ENCODE results near the gene WNK3.

GRCh38 chrX:54223581-54223980 is 134.3 kb downstream of the WNK3 start:
- TF ChIP-seq EZH2 (optimal IDR thresholded peaks at IDR 0.05; ENCODE audit: low read depth, low read length), result no peak
- TF ChIP-seq, protein P1, sequence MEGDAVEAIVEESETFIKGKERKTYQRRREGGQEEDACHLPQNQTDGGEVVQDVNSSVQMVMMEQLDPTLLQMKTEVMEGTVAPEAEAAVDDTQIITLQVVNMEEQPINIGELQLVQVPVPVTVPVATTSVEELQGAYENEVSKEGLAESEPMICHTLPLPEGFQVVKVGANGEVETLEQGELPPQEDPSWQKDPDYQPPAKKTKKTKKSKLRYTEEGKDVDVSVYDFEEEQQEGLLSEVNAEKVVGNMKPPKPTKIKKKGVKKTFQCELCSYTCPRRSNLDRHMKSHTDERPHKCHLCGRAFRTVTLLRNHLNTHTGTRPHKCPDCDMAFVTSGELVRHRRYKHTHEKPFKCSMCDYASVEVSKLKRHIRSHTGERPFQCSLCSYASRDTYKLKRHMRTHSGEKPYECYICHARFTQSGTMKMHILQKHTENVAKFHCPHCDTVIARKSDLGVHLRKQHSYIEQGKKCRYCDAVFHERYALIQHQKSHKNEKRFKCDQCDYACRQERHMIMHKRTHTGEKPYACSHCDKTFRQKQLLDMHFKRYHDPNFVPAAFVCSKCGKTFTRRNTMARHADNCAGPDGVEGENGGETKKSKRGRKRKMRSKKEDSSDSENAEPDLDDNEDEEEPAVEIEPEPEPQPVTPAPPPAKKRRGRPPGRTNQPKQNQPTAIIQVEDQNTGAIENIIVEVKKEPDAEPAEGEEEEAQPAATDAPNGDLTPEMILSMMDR (IDR thresholded peaks at IDR 0.05; ENCODE audit: low read length), result no peak

Measured in MM.1S (cell line).